AG20443 (cell line): Measurements from ENCODE around the gene TRAPPC1.
A peak's percentile ranks its signal among the peaks of the same experiment; 100 is the strongest.

ENCODE experiments used
- DNase-seq: peaks from one replicate; pipeline ENCODE4 v3.0.0; 2012; ENCODE audit warnings: low spot score, mixed read lengths

The TRAPPC1 gene

GRCh38 chr17:7903154-7904103, 28.3 kb downstream of the TRAPPC1 start:
- DNase-seq = no peak

GRCh38 chr17:7897773-7898172, 34.0 kb downstream of the TRAPPC1 start:
- DNase-seq = peak; percentile 57

GRCh38 chr17:7897090-7897489, 34.7 kb downstream of the TRAPPC1 start:
- no peak for DNase-seq

- peak; percentile 1 for DNase-seq
Observed at GRCh38 chr17:7894866-7895265, 36.9 kb downstream of the TRAPPC1 start.

GRCh38 chr17:7894226-7894625, 37.5 kb downstream of the TRAPPC1 start:
- peak; percentile 1 for DNase-seq

GRCh38 chr17:7893187-7893880, 38.4 kb downstream of the TRAPPC1 start:
- DNase-seq = no peak

GRCh38 chr17:7889166-7889955, 42.4 kb downstream of the TRAPPC1 start:
- peak; percentile 94 for DNase-seq

- no peak for DNase-seq
Observed at GRCh38 chr17:7888184-7888920, 43.4 kb downstream of the TRAPPC1 start, which contains the start of gene CHD3. CHD3 (plus strand) TSS chr17:7888789; CDS start chr17:7889001, 212 bp downstream.

- DNase-seq = peak; percentile 96
Observed at GRCh38 chr17:7887482-7888183, 44.1 kb downstream of the TRAPPC1 start.

- no peak for DNase-seq
Observed at GRCh38 chr17:7887038-7887481, 44.7 kb downstream of the TRAPPC1 start.

- DNase-seq = peak; percentile 27
Observed at GRCh38 chr17:7886227-7887037, 45.3 kb downstream of the TRAPPC1 start.

GRCh38 chr17:7885367-7886226, 46.1 kb downstream of the TRAPPC1 start:
- peak; percentile 51 for DNase-seq

GRCh38 chr17:7884581-7885366, 47.0 kb downstream of the TRAPPC1 start:
- peak; percentile 38 for DNase-seq

GRCh38 chr17:7883781-7884386, 47.9 kb downstream of the TRAPPC1 start:
- peak; percentile 27 for DNase-seq

GRCh38 chr17:7882629-7883028, 49.1 kb downstream of the TRAPPC1 start:
- DNase-seq = no peak

- no peak for DNase-seq
Observed at GRCh38 chr17:7882068-7882467, 49.7 kb downstream of the TRAPPC1 start.

- no peak for DNase-seq
Observed at GRCh38 chr17:7881276-7882054, 50.3 kb downstream of the TRAPPC1 start.
